Rectal smooth muscle tissue (tissue), 1 donor: ENCODE results near the gene LRRTM4.

Experiments used
- H3K27ac ChIP-seq: one replicate; pipeline ENCODE4 v1.7.0; 2013; ENCODE audit warnings: low read depth, low read length, inconsistent platforms
- H3K27me3 ChIP-seq: one replicate; pipeline ENCODE4 v1.7.0; 2013; ENCODE audit warnings: low read length; ENCODE audit not compliant: control insufficient read depth, insufficient read depth
- H3K36me3 ChIP-seq: one replicate; pipeline ENCODE4 v1.7.0; 2013; ENCODE audit warnings: low read length; ENCODE audit not compliant: control insufficient read depth, insufficient read depth
- H3K4me1 ChIP-seq: one replicate; pipeline ENCODE4 v1.7.0; 2013; ENCODE audit warnings: low read length; ENCODE audit not compliant: control insufficient read depth, insufficient read depth
- H3K4me3 ChIP-seq: one replicate; pipeline ENCODE4 v1.7.0; 2013; ENCODE audit warnings: low read length
- H3K9ac ChIP-seq: one replicate; pipeline ENCODE4 v1.7.0; 2013; ENCODE audit warnings: low read length

LRRTM4 gene

GRCh38 chr2:76851000-76851399, 671.2 kb downstream of the LRRTM4 start:
- H3K9ac ChIP-seq: no peak overlapping the region
- no peak overlapping the region for H3K4me3 ChIP-seq
- no peak overlapping the region for H3K27ac ChIP-seq
- no peaks in the 10 kb centered on the region for H3K27me3 ChIP-seq
- H3K4me1 ChIP-seq: no peaks in the 10 kb centered on the region
- no peaks in the 10 kb centered on the region for H3K36me3 ChIP-seq

- Histone ChIP-seq H3K27ac (no peak overlapping the region), H3K4me1 (no peaks in the 10 kb centered on the region), H3K9ac (no peak overlapping the region), H3K27me3 (no peaks in the 10 kb centered on the region), H3K36me3 (no peaks in the 10 kb centered on the region), H3K4me3 (no peak overlapping the region)
Observed at GRCh38 chr2:76849086-76849485, 673.1 kb downstream of the LRRTM4 start.

GRCh38 chr2:76839826-76840225, 682.4 kb downstream of the LRRTM4 start:
- Histone ChIP-seq H3K4me3 (no peak overlapping the region), H3K27me3 (no peaks in the 10 kb centered on the region), H3K36me3 (no peaks in the 10 kb centered on the region), H3K4me1 (no peaks in the 10 kb centered on the region), H3K9ac (no peak overlapping the region), H3K27ac (no peak overlapping the region)

- H3K9ac ChIP-seq: no peak overlapping the region
- H3K27me3 ChIP-seq: no peaks in the 10 kb centered on the region
- no peak overlapping the region for H3K27ac ChIP-seq
- H3K36me3 ChIP-seq: no peaks in the 10 kb centered on the region
- no peaks in the 10 kb centered on the region for H3K4me1 ChIP-seq
- no peak overlapping the region for H3K4me3 ChIP-seq
Observed at GRCh38 chr2:76829374-76830234, 692.6 kb downstream of the LRRTM4 start.

- H3K27ac ChIP-seq: no peak overlapping the region
- no peaks in the 10 kb centered on the region for H3K36me3 ChIP-seq
- no peak overlapping the region for H3K4me3 ChIP-seq
- no peaks in the 10 kb centered on the region for H3K27me3 ChIP-seq
- no peaks in the 10 kb centered on the region for H3K4me1 ChIP-seq
- H3K9ac ChIP-seq: no peak overlapping the region
Observed at GRCh38 chr2:76826691-76827090, 695.5 kb downstream of the LRRTM4 start.

GRCh38 chr2:76825140-76825970, 696.8 kb downstream of the LRRTM4 start:
- H3K4me1 ChIP-seq: no peaks in the 10 kb centered on the region
- H3K36me3 ChIP-seq: no peaks in the 10 kb centered on the region
- H3K27ac ChIP-seq: no peak overlapping the region
- no peak overlapping the region for H3K4me3 ChIP-seq
- no peak overlapping the region for H3K9ac ChIP-seq
- H3K27me3 ChIP-seq: no peaks in the 10 kb centered on the region

- Histone ChIP-seq H3K4me3 (no peak overlapping the region), H3K4me1 (no peaks in the 10 kb centered on the region), H3K36me3 (no peaks in the 10 kb centered on the region), H3K27me3 (no peaks in the 10 kb centered on the region), H3K9ac (no peak overlapping the region), H3K27ac (no peak overlapping the region)
Observed at GRCh38 chr2:76821731-76822130, 700.4 kb downstream of the LRRTM4 start.

GRCh38 chr2:76813084-76813483, 709.1 kb downstream of the LRRTM4 start:
- H3K4me3 ChIP-seq: no peak overlapping the region
- no peak overlapping the region for H3K27ac ChIP-seq
- no peaks in the 10 kb centered on the region for H3K27me3 ChIP-seq
- H3K9ac ChIP-seq: no peak overlapping the region
- no peaks in the 10 kb centered on the region for H3K4me1 ChIP-seq
- H3K36me3 ChIP-seq: no peaks in the 10 kb centered on the region

GRCh38 chr2:76812156-76812555, 710.0 kb downstream of the LRRTM4 start:
- H3K27ac ChIP-seq: no peak overlapping the region
- no peak overlapping the region for H3K9ac ChIP-seq
- H3K4me1 ChIP-seq: no peaks in the 10 kb centered on the region
- H3K27me3 ChIP-seq: no peaks in the 10 kb centered on the region
- no peak overlapping the region for H3K4me3 ChIP-seq
- no peaks in the 10 kb centered on the region for H3K36me3 ChIP-seq

- H3K9ac ChIP-seq: no peak overlapping the region
- H3K27me3 ChIP-seq: no peaks in the 10 kb centered on the region
- no peak overlapping the region for H3K27ac ChIP-seq
- no peak overlapping the region for H3K4me3 ChIP-seq
- H3K4me1 ChIP-seq: no peaks in the 10 kb centered on the region
- no peaks in the 10 kb centered on the region for H3K36me3 ChIP-seq
Observed at GRCh38 chr2:76809136-76809535, 713.0 kb downstream of the LRRTM4 start.

- H3K27me3 ChIP-seq: no peaks in the 10 kb centered on the region
- no peak overlapping the region for H3K9ac ChIP-seq
- no peaks in the 10 kb centered on the region for H3K4me1 ChIP-seq
- H3K36me3 ChIP-seq: no peaks in the 10 kb centered on the region
- no peak overlapping the region for H3K27ac ChIP-seq
- no peak overlapping the region for H3K4me3 ChIP-seq
Observed at GRCh38 chr2:76808732-76809131, 713.4 kb downstream of the LRRTM4 start.

GRCh38 chr2:76793647-76794334, 728.4 kb downstream of the LRRTM4 start:
- no peaks in the 10 kb centered on the region for H3K36me3 ChIP-seq
- H3K27ac ChIP-seq: no peak overlapping the region
- H3K4me3 ChIP-seq: no peak overlapping the region
- H3K27me3 ChIP-seq: no peaks in the 10 kb centered on the region
- no peaks in the 10 kb centered on the region for H3K4me1 ChIP-seq
- H3K9ac ChIP-seq: no peak overlapping the region
